Stimulated activated CD4-positive, alpha-beta T cell treated with anti-CD3 and anti-CD28 coated beads, TNF-alpha, amount 100 ng/mL, for 1 hour (primary cell): Measurements from ENCODE around the gene CDC42BPG.

Experiments
- DNase-seq, 3 donors: peaks; one replicate each; pipeline ENCODE4 v3.0.0-alpha.2; 2020; ENCODE audit warnings: low read depth in 3 of 3, low spot score in 1 of 3

Gene CDC42BPG

DNA sequence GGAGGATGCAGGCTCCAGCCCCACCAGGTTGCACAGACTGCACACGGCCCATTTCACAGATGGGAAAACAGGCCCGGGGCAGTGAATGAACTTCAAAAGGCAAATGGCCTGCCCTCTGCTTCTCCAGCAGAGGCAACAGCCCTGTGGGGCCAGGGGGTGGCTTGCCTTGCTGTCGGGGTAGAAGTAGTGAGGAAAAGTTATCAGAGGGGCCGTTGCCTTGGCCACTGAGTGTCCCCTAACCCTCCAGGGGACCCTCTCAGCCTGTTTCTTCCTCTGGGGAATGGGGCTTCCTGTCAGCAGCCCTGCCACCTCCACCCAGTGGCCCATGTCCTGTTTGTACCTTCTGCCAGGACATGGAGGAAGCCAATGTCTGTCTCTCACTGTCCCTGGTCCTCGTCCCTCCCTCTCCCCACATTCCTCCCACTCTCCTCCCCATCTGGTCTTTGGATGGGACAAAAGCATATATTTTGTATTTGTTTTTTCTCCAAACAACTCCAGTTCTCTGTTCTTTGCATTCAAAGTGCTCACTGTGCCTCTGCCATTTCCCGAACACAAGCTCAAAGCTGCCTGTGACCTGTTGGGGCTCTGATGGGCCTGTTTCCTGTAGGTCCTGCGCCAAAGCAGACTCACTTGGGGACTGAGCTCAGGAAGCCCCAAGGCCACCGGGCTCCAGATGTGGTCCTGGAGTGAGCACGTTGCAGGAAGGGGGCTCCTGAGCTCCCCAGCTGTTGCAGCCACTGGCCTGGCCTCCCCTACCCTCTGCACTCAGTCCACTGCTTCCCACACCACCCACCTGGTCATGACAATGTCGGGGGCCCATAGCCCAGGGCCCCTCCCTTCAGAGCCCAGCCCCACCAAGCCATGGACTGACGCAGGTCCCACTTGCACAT lies 50.9 kb downstream of the CDC42BPG start:
- no peak for DNase-seq

GRCh38 chr11:64792482-64792881 lies 52.0 kb downstream of the CDC42BPG start:
- DNase-seq = no peak

DNA sequence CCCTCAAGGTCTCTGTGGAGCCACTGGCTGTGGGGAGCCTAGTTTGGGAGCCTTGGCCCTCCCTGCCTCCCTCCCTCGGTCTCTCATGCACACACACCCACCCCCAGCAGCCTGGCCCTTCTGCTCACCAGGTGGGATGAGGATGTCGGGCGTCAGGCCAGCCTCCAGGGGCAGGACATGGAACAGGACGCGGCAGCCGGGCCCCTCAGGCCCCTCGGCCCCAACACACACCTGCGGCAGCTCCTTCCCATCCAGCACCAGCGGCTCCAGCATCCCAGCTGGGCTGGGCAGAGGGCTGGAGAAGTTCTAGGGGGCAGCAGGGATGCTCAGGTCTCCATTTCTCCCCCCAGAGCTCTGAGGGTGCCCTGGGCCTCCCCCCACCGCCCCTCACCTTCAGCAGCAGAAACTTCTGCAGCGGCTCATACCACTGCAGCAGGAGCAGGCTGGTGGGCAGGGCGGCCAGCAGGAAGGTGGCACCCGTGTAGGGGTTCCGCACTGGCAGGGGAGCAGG lies 52.6 kb downstream of the CDC42BPG start:
- no peak for DNase-seq

DNA sequence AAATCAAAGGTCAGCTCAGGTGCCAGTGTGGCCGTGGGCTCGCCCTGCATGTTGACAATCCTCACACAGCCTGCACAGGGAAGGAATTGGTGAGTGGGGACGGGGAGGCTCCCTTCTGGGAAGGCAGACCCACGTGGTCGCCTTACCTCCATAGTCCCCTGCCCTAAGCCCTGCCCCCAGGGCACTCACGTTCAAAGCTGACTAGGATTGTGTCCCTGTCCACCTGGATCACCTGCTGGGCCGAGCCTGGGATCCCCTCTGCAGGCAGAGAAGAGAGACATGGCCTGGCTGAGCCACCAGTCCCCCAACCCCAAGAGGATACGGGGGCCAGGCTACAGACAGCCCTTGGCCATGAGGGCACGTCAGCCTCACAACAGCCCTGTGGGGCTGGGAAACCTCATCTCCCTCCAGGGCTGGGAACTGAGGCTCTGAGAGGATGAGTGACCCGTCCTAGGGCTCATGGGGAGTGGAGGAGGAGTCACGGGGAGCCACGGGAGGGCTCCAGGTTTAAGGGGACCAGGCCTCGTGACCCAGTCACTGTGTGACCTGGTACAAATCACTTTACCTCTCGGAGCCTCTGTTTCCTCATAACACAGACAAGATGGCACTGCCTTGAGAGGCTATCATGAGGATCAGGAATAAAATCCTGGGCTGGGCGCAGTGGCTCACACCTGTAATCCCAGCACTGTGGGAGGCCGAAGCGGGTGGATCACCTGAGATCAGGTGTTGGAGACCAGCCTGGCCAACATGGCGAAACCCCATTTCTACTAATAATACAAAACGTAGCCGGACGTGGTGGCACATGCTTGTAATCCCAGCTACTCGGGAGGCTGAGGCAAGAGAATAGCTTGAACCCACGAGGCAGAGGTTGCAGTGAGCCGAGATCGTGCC lies 54.0 kb downstream of the CDC42BPG start:
- DNase-seq = no peak

DNA sequence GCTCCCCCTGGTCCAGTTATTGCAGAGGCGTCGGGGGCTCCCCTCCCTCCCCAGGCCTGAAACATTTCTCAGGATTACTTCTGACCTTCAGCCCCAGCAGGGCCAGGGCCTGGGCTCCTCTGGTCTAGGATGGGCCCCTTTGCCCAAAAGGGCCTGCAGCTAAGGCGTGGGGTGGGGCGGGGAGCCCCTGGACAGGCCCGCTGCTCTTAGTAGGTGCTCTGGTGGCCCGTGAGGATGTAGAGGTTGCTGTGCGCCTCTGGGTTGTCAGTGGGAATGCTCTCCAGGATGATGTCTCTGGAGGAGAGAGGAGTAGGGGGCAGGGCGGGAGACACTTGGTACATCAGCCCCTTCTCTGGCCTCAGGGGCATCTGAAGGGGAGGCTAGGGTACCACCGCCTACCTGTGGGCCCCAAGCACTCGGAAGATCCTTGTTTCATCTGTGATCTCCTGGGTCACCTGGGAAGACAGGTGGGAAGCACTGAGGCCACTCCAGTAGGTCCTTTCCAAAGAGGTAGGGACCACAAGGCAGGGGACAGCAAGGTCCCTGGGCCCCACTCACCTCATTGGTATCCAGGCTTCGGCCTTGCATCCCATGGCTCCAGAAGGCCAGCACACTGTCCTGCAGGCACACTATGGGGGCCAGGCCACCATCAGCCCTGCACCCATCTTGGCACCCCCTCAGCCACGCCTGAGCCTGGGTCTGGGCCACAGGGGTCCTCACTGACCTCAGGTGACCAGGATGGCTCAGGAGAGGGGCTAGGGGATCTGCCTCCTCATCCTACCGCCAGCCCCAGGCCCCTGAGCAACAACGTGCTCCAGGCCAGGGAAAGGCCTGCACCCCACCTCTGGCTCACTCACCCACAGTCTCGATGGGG lies 54.9 kb downstream of the CDC42BPG start:
- no peak for DNase-seq

- DNase-seq = no peak
These were observed 55.9 kb downstream of the CDC42BPG start for GRCh38 chr11:64788321-64789215.

- peak in 2 of 3 donors; percentile 34 to 49 for DNase-seq
These were observed 56.7 kb downstream of the CDC42BPG start for GRCh38 chr11:64787526-64788320.

DNA sequence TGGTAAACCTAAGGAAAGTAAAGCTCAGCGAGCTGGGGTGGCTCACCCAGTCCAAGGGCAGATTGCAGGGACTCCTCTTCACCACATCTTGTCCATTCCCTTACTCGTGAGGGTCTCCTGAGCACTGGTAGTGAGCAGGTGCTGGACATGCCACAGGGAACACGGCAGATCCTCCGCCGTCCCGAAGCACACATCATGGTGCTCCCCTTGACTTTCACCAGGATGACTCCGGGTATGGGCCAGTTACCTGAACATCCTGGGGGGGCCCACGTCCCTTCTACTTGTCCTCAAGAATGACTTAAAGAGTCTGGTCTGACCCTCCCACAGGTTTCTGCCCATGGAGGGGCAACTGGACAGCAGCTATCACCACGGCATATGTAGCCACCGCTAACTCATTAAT lies 58.1 kb downstream of the CDC42BPG start:
- DNase-seq = no peak

DNA sequence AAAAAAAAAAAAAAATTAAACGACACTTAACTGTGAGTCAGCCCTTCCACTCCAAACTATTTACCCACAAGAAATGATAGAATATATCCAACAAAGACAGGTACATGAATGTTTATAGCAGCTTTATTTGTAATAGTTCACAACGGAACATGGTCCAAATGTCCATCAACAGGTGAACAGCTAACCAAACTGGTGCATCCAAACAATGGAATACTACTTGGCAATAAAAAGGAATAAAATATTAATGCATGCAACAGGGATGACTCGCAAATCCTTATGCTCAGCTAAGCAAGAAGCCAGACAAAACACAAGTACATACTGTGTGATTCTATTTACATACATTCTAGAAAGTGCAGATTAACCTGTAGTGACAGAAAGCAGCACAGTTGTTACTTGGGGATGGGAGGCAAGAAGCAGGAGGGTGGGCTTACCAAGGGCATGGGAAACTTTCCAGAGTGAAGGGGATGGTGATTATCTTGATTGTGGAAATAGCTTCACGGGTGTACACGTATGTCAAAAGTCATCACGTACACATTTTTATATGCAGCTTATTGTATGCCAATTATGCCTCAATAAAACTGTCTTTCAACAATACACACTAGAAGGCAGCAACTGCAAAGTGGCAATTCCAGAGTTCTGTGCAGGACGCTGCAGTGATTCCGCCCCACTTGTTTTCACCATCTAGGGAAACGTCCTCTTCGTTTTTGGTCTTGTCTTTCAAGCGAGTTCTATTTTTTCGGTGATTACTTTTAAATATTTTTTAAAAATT lies 59.5 kb downstream of the CDC42BPG start:
- no peak for DNase-seq

DNA sequence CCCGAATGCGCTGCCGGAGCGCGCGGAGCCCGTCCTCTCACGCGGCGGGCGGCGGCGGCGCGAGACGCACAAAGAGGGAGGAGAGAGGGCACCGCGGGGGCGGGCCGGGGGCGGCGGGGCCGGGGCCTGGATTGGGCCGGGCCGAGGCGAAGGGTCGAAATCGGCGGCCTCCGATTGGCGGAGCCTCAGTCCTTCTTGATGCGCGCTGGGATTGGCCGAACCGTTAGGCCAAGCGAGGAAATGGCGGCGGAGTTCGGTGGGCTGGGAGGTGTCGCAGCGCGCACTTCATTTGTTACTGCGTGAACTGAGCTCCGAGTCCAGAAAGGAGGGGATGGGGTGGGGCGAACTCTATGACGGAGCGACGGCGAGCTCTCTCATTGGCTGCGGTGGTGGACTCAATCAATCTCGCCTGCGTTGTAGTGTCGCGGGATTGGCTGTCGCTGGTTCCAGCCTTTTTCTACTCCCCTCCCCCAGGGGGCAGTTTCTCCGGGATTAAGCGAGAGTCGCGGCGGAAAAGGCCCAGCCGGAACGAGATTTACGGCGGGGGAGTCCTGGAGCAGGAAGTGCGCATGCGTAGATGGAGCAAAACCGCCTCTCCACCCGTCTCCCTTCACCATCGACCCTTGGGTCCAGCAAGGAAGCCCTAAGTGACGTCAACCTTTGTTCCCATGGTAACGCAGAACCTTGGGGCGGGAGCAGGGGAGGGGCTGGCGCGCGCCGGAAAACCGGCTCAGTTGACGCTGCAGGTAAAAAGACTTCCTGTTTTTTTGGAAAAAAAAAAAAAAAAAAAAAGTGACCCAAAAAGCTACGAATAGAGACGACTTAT lies 65.8 kb downstream of the CDC42BPG start, which contains the start of gene SF1:
Gene SF1, minus strand, starts transcription at position 70 of the 826 bp plus-strand sequence. CDS start 150 bp downstream, outside the sequence.
- peak; percentile 90 to 99 (median 98) for DNase-seq

- DNase-seq = no peak
These were observed 66.3 kb downstream of the CDC42BPG start for GRCh38 chr11:64778223-64778472.

DNA sequence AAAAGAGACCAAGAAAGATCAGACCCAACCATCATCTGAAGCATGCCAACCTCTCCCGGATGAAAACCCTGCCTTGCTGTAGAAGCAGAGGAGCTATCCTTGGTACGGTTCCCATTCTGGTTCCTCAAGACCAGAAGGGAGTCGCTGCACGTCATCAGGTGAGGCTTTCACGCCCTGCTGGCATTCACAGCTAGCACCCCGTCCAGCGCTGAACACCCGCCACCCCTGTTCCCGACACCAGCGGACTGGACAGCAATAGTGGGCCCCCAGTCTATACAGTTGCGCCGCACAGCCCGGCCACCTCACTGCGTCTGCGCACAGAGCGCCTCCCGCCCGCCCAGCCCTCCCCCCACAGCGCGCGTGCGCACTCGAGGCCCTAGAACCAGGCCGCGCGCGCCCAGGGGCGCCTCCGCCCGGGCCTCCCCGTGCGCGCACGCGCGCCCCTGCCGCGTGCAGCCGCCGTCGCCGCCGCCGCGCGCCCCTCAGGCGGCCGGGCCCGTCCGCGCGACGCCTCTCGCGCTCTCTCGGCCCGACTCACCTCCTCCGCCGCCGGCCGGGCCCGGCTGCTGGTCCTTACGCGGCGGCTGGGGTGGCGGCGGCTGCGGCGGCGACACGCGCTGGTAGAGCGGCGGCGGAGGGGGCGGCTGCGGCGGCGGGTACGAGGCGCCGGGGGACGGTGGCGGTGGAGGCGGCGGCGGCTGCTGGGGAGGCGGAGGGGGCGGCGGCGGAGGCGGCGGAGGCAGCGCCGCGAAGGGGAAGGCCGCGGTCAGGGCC lies 66.8 kb downstream of the CDC42BPG start:
- DNase-seq = peak; percentile 47 to 72 (median 69)

DNA sequence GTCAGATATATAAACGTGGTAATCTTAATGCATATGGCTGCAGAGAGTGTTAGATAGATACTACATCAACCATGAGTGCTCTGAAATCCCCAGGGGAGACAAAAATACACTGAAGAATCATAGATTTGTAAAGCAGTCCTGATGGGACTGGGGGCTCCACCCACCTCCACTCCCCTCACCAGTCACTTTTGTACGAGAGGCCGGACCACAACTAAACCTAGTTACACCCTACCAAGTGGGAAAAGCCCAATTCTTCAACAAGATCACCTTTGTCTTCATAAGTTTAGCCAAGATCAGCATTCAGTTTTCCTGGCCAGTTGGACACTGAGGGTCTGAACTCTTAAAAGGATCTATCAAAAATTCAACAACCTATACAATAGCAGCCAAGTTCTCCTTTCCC lies 67.6 kb downstream of the CDC42BPG start:
- no peak for DNase-seq

DNA sequence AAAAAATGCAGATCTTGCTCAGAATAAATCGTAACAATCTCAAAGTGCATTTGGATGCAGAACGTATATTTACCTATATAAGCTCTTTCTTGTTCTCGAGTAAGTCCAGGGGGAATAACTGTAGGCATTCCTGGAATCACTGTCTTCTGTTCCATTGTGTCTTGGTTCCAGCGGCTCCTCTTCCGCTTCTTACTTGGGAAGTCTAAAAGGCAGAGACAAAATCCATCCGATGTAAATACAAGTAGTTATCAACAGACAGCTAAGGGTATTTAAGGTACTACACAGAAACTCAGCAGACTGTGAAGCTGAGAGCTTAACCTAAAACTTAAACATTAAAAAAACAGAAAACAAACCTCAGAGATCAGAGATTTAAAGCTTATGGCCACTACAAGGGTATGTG lies 68.0 kb downstream of the CDC42BPG start:
- no peak for DNase-seq

- DNase-seq = no peak
These were observed 70.3 kb downstream of the CDC42BPG start for GRCh38 chr11:64774144-64774543.
